Mucosa of stomach (tissue), 1 donor: ENCODE data around the gene PTPN2.
A peak's percentile ranks its signal among the peaks of the same experiment; 100 is the strongest.
"Not testable (repeated sequence)": the region's sequence is repeated elsewhere in the genome, so short reads cannot be mapped to it uniquely, and the experiment has no call there.

Source experiments
- H3K27me3 ChIP-seq: one replicate; pipeline ENCODE4 v1.7.0; 2013; ENCODE audit warnings: mild to moderate bottlenecking, low read length; ENCODE audit not compliant: control insufficient read depth, insufficient read depth
- H3K36me3 ChIP-seq: one replicate; pipeline ENCODE4 v1.7.0; 2013; ENCODE audit warnings: low read length; ENCODE audit not compliant: control insufficient read depth, insufficient read depth
- H3K4me1 ChIP-seq: one replicate; pipeline ENCODE4 v1.7.0; 2013; ENCODE audit warnings: mild to moderate bottlenecking, low read length; ENCODE audit not compliant: control insufficient read depth, insufficient read depth
- H3K4me3 ChIP-seq: one replicate; pipeline ENCODE4 v1.7.0; 2013; ENCODE audit warnings: low read length
- H3K9ac ChIP-seq: one replicate; pipeline ENCODE4 v1.7.0; 2013; ENCODE audit warnings: mild to moderate bottlenecking, low read length, moderate library complexity
- H3K9me3 ChIP-seq: one replicate; pipeline ENCODE4 v1.7.0; 2013; ENCODE audit warnings: mild to moderate bottlenecking, low read length, moderate library complexity; ENCODE audit not compliant: control insufficient read depth
- donor health status: Pancreatic carcinoma.

Gene PTPN2

GRCh38 chr18:12911025-12911928 lies 27.2 kb upstream of the PTPN2 start:
- Histone ChIP-seq H3K4me1 (peaks cover 5% of the 10 kb centered on the region), H3K27me3 (peaks cover 18% of the 10 kb centered on the region), H3K4me3 (peak overlapping the region; percentile 8), H3K9me3 (no peaks in the 10 kb centered on the region), H3K36me3 (no peaks in the 10 kb centered on the region), H3K9ac (peak overlapping the region; percentile 28)

- Histone ChIP-seq H3K4me3 (no peak overlapping the region), H3K9ac (no peak overlapping the region), H3K36me3 (no peaks in the 10 kb centered on the region), H3K4me1 (peaks cover 5% of the 10 kb centered on the region), H3K9me3 (no peaks in the 10 kb centered on the region), H3K27me3 (peaks cover 18% of the 10 kb centered on the region)
These were observed 24.7 kb upstream of the PTPN2 start for GRCh38 chr18:12908706-12909105.

- Histone ChIP-seq H3K4me3 (no peak overlapping the region), H3K9ac (no peak overlapping the region), H3K27me3 (peaks cover 17% of the 10 kb centered on the region), H3K36me3 (no peaks in the 10 kb centered on the region), H3K9me3 (no peaks in the 10 kb centered on the region), H3K4me1 (peaks cover 5% of the 10 kb centered on the region)
These were observed 23.4 kb upstream of the PTPN2 start for GRCh38 chr18:12907258-12907925.

GRCh38 chr18:12906773-12907172 lies 22.7 kb upstream of the PTPN2 start:
- no peaks in the 10 kb centered on the region for H3K36me3 ChIP-seq
- H3K27me3 ChIP-seq: peaks cover 11% of the 10 kb centered on the region
- no peak overlapping the region for H3K9ac ChIP-seq
- H3K4me1 ChIP-seq: peaks cover 5% of the 10 kb centered on the region
- H3K9me3 ChIP-seq: no peaks in the 10 kb centered on the region
- H3K4me3 ChIP-seq: no peak overlapping the region

GRCh38 chr18:12906119-12906518 lies 22.1 kb upstream of the PTPN2 start:
- no peak overlapping the region for H3K9ac ChIP-seq
- no peak overlapping the region for H3K4me3 ChIP-seq
- H3K27me3 ChIP-seq: peaks cover 4% of the 10 kb centered on the region
- H3K4me1 ChIP-seq: peaks cover under 1% of the 10 kb centered on the region
- H3K36me3 ChIP-seq: no peaks in the 10 kb centered on the region
- H3K9me3 ChIP-seq: no peaks in the 10 kb centered on the region

GRCh38 chr18:12904012-12904516 lies 20.0 kb upstream of the PTPN2 start:
- H3K4me1 ChIP-seq: no peaks in the 10 kb centered on the region
- H3K4me3 ChIP-seq: no peak overlapping the region
- no peak overlapping the region for H3K9ac ChIP-seq
- no peaks in the 10 kb centered on the region for H3K27me3 ChIP-seq
- H3K9me3 ChIP-seq: no peaks in the 10 kb centered on the region
- no peaks in the 10 kb centered on the region for H3K36me3 ChIP-seq

- H3K9ac ChIP-seq, H3K4me1 ChIP-seq, H3K9me3 ChIP-seq, H3K4me3 ChIP-seq, H3K27me3 ChIP-seq, H3K36me3 ChIP-seq: not testable (repeated sequence)
These were observed 17.2 kb upstream of the PTPN2 start for GRCh38 chr18:12901208-12901607.

GRCh38 chr18:12896784-12897333 lies 12.8 kb upstream of the PTPN2 start:
- H3K4me3 ChIP-seq, H3K9ac ChIP-seq, H3K9me3 ChIP-seq: not testable (repeated sequence)

GRCh38 chr18:12895626-12896025 lies 11.6 kb upstream of the PTPN2 start:
- peaks cover 11% of the 10 kb centered on the region for H3K27me3 ChIP-seq
- H3K36me3 ChIP-seq: no peaks in the 10 kb centered on the region

More at GRCh38 chr18:12896784-12897333, 12.8 kb upstream of the PTPN2 start:
- H3K36me3 ChIP-seq, H3K4me1 ChIP-seq: not testable (repeated sequence)
- peaks cover 11% of the 10 kb centered on the region for H3K27me3 ChIP-seq

GRCh38 chr18:12895014-12895413 lies 11.0 kb upstream of the PTPN2 start:
- Histone ChIP-seq H3K9me3 (no peaks in the 10 kb centered on the region), H3K9ac (no peak overlapping the region), H3K27me3 (peaks cover 11% of the 10 kb centered on the region), H3K36me3 (no peaks in the 10 kb centered on the region), H3K4me1 (peaks cover 19% of the 10 kb centered on the region), H3K4me3 (no peak overlapping the region)

More at GRCh38 chr18:12895626-12896025, 11.6 kb upstream of the PTPN2 start:
- Histone ChIP-seq H3K4me1 (peaks cover 16% of the 10 kb centered on the region), H3K9me3 (no peaks in the 10 kb centered on the region), H3K4me3 (no peak overlapping the region), H3K9ac (no peak overlapping the region)

GRCh38 chr18:12891561-12891960 lies 7.5 kb upstream of the PTPN2 start:
- H3K4me1 ChIP-seq: peaks cover 19% of the 10 kb centered on the region
- no peak overlapping the region for H3K4me3 ChIP-seq
- no peak overlapping the region for H3K9ac ChIP-seq
- no peaks in the 10 kb centered on the region for H3K36me3 ChIP-seq
- H3K9me3 ChIP-seq: no peaks in the 10 kb centered on the region
- peaks cover 6% of the 10 kb centered on the region for H3K27me3 ChIP-seq

GRCh38 chr18:12890964-12891363 lies 6.9 kb upstream of the PTPN2 start:
- Histone ChIP-seq H3K4me1 (peaks cover 19% of the 10 kb centered on the region), H3K36me3 (no peaks in the 10 kb centered on the region), H3K4me3 (no peak overlapping the region), H3K27me3 (peaks cover 6% of the 10 kb centered on the region), H3K9ac (no peak overlapping the region), H3K9me3 (no peaks in the 10 kb centered on the region)
